ENCODE results near the gene BASP1.

Gene BASP1

GRCh38 chr5:17219992-17220391 is 2.6 kb downstream of the BASP1 start:
- Histone ChIP-seq H3K36me3 (ENCODE audit: control insufficient read depth in 2 of 2, insufficient read depth in 1 of 2, low read length in 2 of 2) (peaks cover 11 to 14% of the 10 kb centered on the region in 2 experiments; a peak in 2 of 3 replicates), H3K4me1 (ENCODE audit: control insufficient read depth, insufficient read depth, low read length) (peaks cover 41% of the 10 kb centered on the region), H3K27ac (ENCODE audit: extremely low read depth, low read depth, low read length) (no peak overlapping the region), H3K4me3 (ENCODE audit: low read depth, low read length) (no peak overlapping the region), H3K9me3 (ENCODE audit: control insufficient read depth, insufficient read depth, low read depth, low read length) (no peaks in the 10 kb centered on the region)
- CTCF ChIA-PET: no interaction called here
- TF ChIP-seq ZNF473 (tag by site-specific recombination; IDR thresholded peaks at IDR 0.05) (no peak), ZSCAN23 (tag by site-specific recombination; IDR thresholded peaks at IDR 0.05) (no peak), ZNF660 (tag by site-specific recombination; IDR thresholded peaks at IDR 0.05) (no peak), ZNF792 (tag by site-specific recombination; IDR thresholded peaks at IDR 0.05) (no peak)
- TF ChIP-seq, protein P1, sequence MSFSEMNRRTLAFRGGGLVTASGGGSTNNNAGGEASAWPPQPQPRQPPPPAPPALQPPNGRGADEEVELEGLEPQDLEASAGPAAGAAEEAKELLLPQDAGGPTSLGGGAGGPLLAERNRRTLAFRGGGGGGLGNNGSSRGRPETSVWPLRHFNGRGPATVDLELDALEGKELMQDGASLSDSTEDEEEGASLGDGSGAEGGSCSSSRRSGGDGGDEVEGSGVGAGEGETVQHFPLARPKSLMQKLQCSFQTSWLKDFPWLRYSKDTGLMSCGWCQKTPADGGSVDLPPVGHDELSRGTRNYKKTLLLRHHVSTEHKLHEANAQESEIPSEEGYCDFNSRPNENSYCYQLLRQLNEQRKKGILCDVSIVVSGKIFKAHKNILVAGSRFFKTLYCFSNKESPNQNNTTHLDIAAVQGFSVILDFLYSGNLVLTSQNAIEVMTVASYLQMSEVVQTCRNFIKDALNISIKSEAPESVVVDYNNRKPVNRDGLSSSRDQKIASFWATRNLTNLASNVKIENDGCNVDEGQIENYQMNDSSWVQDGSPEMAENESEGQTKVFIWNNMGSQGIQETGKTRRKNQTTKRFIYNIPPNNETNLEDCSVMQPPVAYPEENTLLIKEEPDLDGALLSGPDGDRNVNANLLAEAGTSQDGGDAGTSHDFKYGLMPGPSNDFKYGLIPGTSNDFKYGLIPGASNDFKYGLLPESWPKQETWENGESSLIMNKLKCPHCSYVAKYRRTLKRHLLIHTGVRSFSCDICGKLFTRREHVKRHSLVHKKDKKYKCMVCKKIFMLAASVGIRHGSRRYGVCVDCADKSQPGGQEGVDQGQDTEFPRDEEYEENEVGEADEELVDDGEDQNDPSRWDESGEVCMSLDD (tag by site-specific recombination; IDR thresholded peaks at IDR 0.05): no peak
- POLR2A ChIA-PET: interaction anchor here (2.0 kb wide), 1 partner anchor 159 kb away, joined by 5 read pairs; no protein-coding TSS in a partner anchor

GRCh38 chr5:17220469-17220868 is 3.0 kb downstream of the BASP1 start:
- Histone ChIP-seq H3K36me3 (ENCODE audit: control insufficient read depth in 2 of 2, insufficient read depth in 1 of 2, low read length in 2 of 2) (peaks cover 11 to 14% of the 10 kb centered on the region in 2 experiments; a peak in 2 of 3 replicates), H3K9me3 (ENCODE audit: control insufficient read depth, insufficient read depth, low read depth, low read length) (no peaks in the 10 kb centered on the region), H3K4me1 (ENCODE audit: control insufficient read depth, insufficient read depth, low read length) (peaks cover 43% of the 10 kb centered on the region), H3K4me3 (ENCODE audit: low read depth, low read length) (no peak overlapping the region), H3K27ac (ENCODE audit: extremely low read depth, low read depth, low read length) (no peak overlapping the region)
- ChIA-PET POLR2A (interaction anchor here (2.0 kb wide), 1 partner anchor 159 kb away, joined by 5 read pairs; no protein-coding TSS in a partner anchor), CTCF (interaction anchor here (1.4 kb wide), 1 partner anchor 31 kb away, joined by 5 read pairs; no protein-coding TSS in a partner anchor)
- TF ChIP-seq ZFP37 (tag by site-specific recombination; IDR thresholded peaks at IDR 0.05): no peak
- no peak for TF ChIP-seq ZNF366 (tag by site-specific recombination; conservative IDR thresholded peaks at IDR 0.05)
- no peak for TF ChIP-seq ZNF785 (tag by site-specific recombination; IDR thresholded peaks at IDR 0.05)
- no peak for TF ChIP-seq ATF2 (tag by site-specific recombination; IDR thresholded peaks at IDR 0.05; ENCODE audit: low read depth)
- TF ChIP-seq ZNF157 (tag by site-specific recombination; IDR thresholded peaks at IDR 0.05): no peak
- TF ChIP-seq TRIM28 (IDR thresholded peaks at IDR 0.05; ENCODE audit: borderline replicate concordance, low read length): no peak
- TF ChIP-seq, protein P2, sequence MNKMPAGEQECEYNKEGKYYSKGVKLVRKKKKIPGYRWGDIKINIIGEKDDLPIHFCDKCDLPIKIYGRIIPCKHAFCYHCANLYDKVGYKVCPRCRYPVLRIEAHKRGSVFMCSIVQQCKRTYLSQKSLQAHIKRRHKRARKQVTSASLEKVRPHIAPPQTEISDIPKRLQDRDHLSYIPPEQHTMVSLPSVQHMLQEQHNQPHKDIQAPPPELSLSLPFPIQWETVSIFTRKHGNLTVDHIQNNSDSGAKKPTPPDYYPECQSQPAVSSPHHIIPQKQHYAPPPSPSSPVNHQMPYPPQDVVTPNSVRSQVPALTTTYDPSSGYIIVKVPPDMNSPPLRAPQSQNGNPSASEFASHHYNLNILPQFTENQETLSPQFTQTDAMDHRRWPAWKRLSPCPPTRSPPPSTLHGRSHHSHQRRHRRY (tag by site-specific recombination; IDR thresholded peaks at IDR 0.05): no peak
- no peak for TF ChIP-seq ZNF174 (tag by site-specific recombination; IDR thresholded peaks at IDR 0.05)
- TF ChIP-seq ZNF211 (tag by site-specific recombination; IDR thresholded peaks at IDR 0.05; ENCODE audit: low read depth): no peak
- no peak for TF ChIP-seq PRDM4 (tag by site-specific recombination; IDR thresholded peaks at IDR 0.05)
- no peak for TF ChIP-seq ZSCAN16 (tag by site-specific recombination; IDR thresholded peaks at IDR 0.05)
- no peak for TF ChIP-seq ZXDB (tag by site-specific recombination; IDR thresholded peaks at IDR 0.05)

Data from HEK293 (cell line).